NCI-H1048 (cell line): Measurements from ENCODE around the gene APCS.

ENCODE experiments used
- DNase-seq: peaks from one replicate; lab custom pipeline; 2025; lab: John Stamatoyannopoulos, UW

APCS gene

GRCh38 chr1:159587461-159587951, at the start of gene APCS:
Gene APCS (plus strand): TSS chr1:159587826. CDS start chr1:159587922, 96 bp downstream.
- no peak for DNase-seq

- DNase-seq: no peak
These were observed 39.5 kb upstream of the APCS start for GRCh38 chr1:159548126-159548525.

- DNase-seq: no peak
These were observed 33.4 kb upstream of the APCS start for GRCh38 chr1:159554261-159554660.

GRCh38 chr1:159554696-159555095, 32.9 kb upstream of the APCS start:
- no peak for DNase-seq

- no peak for DNase-seq
These were observed 30.7 kb upstream of the APCS start for GRCh38 chr1:159556931-159557369.

- no peak for DNase-seq
These were observed 27.0 kb upstream of the APCS start for GRCh38 chr1:159560599-159560998.

GRCh38 chr1:159561497-159561896, 26.1 kb upstream of the APCS start:
- no peak for DNase-seq

GRCh38 chr1:159562680-159563079, 24.9 kb upstream of the APCS start:
- DNase-seq: no peak

GRCh38 chr1:159577446-159577845, 10.2 kb upstream of the APCS start:
- DNase-seq: no peak

- no peak for DNase-seq
These were observed 7.3 kb upstream of the APCS start for GRCh38 chr1:159580340-159580739.

- no peak for DNase-seq
These were observed 6.2 kb upstream of the APCS start for GRCh38 chr1:159581422-159581821.

GRCh38 chr1:159584536-159584935, 3.1 kb upstream of the APCS start:
- DNase-seq: no peak

- no peak for DNase-seq
These were observed 4.4 kb downstream of the APCS start for GRCh38 chr1:159591981-159592380.

GRCh38 chr1:159594625-159595405, 7.2 kb downstream of the APCS start:
- no peak for DNase-seq

GRCh38 chr1:159598196-159598595, 10.6 kb downstream of the APCS start:
- no peak for DNase-seq

GRCh38 chr1:159600894-159601293, 13.3 kb downstream of the APCS start:
- no peak for DNase-seq

- no peak for DNase-seq
These were observed 14.9 kb downstream of the APCS start for GRCh38 chr1:159602501-159602999.

GRCh38 chr1:159612211-159612885, 24.7 kb downstream of the APCS start:
- DNase-seq: no peak

GRCh38 chr1:159632922-159633321, 45.3 kb downstream of the APCS start:
- DNase-seq: no peak
